Fibroblast of pulmonary artery (primary cell): ENCODE results near the gene TMEM235.

Source experiments
- DNase-seq: peaks from one replicate; pipeline ENCODE4 v3.0.0-alpha.2; 2010; ENCODE audit warnings: low read depth
- H3K4me3 ChIP-seq: replicated peaks from 2 replicates; pipeline ENCODE4 v1.5.1; 2011; ENCODE audit warnings: low read depth, mild to moderate bottlenecking, control low read depth, low read length, moderate library complexity
- TF ChIP-seq, protein P1 (sequence below): IDR thresholded peaks from 2 replicates; pipeline ENCODE4 v1.5.1; 2011; ENCODE audit warnings: mild to moderate bottlenecking, control low read depth, low read length, inconsistent platforms; ENCODE audit errors: missing control alignments

The TMEM235 gene

GRCh38 chr17:78214706-78215061 lies 16.7 kb upstream of the TMEM235 start:
- DNase-seq = no peak
- peak overlapping the region; percentile 74 for H3K4me3 ChIP-seq
- TF ChIP-seq, protein P1, sequence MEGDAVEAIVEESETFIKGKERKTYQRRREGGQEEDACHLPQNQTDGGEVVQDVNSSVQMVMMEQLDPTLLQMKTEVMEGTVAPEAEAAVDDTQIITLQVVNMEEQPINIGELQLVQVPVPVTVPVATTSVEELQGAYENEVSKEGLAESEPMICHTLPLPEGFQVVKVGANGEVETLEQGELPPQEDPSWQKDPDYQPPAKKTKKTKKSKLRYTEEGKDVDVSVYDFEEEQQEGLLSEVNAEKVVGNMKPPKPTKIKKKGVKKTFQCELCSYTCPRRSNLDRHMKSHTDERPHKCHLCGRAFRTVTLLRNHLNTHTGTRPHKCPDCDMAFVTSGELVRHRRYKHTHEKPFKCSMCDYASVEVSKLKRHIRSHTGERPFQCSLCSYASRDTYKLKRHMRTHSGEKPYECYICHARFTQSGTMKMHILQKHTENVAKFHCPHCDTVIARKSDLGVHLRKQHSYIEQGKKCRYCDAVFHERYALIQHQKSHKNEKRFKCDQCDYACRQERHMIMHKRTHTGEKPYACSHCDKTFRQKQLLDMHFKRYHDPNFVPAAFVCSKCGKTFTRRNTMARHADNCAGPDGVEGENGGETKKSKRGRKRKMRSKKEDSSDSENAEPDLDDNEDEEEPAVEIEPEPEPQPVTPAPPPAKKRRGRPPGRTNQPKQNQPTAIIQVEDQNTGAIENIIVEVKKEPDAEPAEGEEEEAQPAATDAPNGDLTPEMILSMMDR = no peak

DNA sequence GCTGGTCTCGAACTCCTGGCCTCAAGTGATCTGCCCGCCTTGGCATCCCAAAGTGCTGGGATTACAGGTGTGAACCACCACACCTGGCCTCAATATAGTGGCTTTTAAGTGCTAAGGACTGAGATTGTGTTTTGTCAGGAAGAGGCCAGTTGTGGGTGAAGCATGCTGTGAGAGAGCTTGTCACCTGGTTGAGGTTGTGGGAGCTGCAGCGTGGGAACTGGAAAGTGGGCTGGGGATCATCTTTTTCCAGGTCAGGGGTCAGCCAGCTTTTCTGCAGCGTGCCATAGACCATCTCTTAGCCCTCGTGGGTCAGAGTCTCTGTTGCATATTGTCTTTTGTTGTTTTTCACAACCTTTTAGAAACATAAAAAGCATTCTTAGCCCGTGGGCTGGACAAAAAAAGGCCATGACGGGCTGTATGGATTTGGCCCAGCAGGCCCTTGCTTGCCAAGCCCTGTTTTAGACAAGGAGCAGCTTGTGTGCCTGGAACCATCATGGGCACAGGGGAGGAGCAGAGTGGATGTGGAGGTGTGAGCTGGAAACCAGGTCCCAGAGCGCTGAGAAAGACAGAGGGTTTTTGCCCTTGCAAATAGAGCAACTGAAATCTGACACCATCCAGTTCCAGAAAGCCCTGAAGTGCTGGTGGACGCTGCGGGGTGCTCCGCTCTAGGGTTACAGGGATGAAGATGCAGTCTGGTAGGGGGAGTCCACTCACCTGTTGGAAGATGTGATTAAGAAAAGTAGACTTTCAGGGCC lies 11.9 kb upstream of the TMEM235 start:
- DNase-seq = no peak
- H3K4me3 ChIP-seq = no peak overlapping the region
- TF ChIP-seq, protein P1 = no peak

DNA sequence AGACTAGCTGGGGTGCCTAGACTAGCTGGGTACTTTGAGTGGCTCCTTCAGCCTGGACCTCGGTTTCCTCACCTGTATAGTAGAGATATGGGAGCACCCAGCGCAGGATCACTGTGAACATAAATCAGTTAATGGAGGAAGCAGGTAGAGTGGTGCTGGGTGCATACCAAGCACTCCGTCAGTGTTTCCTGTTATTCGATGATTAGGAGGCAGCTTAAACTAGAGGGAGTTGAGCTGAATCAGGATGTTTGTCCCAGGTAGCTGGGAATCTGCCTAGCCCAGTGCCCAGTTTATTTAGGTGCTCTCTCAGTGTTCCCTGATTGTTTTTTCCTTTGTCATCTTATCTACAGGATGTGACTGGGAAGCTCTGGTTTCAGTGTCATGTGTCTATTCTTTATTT lies 8.4 kb upstream of the TMEM235 start:
- TF ChIP-seq, protein P1 = no peak
- DNase-seq = peak; percentile 8
- H3K4me3 ChIP-seq = no peak overlapping the region

DNA sequence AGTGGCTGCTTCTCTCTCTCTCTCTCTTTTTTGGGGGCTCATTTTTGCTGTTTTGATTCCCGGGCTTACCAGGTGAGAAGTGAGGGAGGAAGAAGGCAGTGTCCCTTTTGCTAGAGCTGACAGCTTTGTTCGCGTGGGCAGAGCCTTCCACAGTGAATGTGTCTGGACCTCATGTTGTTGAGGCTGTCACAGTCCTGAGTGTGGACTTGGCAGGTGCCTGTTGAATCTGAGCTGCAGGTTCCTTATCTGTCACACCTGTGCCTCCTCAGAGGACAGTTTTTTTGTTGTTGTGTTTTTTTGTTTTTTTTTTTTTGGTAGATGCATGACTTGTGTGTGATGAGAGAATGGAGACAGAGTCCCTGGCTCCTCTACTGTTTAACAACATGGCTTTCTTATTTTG lies 7.7 kb upstream of the TMEM235 start:
- H3K4me3 ChIP-seq = no peak overlapping the region
- TF ChIP-seq, protein P1 = no peak
- DNase-seq = no peak

GRCh38 chr17:78224231-78225087 lies 7.0 kb upstream of the TMEM235 start:
- TF ChIP-seq, protein P1 = no peak
- no peak overlapping the region for H3K4me3 ChIP-seq
- no peak for DNase-seq

DNA sequence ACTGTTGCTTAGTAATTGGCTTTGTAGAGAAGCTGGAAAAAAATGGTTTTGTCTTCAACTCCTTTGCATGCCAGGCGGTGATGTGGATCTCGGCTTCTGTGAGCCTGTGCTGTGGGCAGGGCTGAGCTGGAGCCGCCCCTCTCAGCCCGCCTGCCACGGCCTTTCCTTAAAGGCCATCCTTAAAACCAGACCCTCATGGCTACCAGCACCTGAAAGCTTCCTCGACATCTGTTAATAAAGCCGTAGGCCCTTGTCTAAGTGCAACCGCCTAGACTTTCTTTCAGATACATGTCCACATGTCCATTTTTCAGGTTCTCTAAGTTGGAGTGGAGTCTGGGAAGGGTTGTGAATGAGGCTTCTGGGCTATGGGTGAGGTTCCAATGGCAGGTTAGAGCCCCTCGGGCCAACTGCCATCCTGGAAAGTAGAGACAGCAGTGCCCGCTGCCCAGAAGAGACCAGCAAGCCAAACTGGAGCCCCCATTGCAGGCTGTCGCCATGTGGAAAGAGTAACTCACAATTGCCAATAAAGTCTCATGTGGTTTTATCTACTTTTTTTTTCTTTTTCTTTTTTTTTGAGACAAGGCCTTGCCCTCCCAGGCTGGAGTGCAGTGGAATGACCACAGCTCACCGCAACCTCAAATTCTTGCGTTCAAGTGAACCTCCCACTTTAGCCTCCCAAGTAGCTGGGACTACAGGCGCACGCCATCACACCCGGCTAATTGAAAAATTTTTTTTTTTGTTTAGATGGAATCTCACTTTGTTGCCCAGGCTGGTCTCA lies 6.2 kb upstream of the TMEM235 start:
- TF ChIP-seq, protein P1 = no peak
- DNase-seq = no peak
- no peak overlapping the region for H3K4me3 ChIP-seq
